HepG2 (cell line): ENCODE results near the gene TTC24. TPM values are rescaled to one million over a fixed set of nuclear protein-coding genes. Genes with fewer than 3 reads are reported as not detected.

Experiments used
- GTF3A ChIP-seq: sonication (generic); formaldehyde crosslinking; conservative IDR thresholded peaks from 2 replicates; pipeline ENCODE4 v1.4.0; 2020; ENCODE audit warnings: mild to moderate bottlenecking, missing genetic modification reagents
- NAIF1 ChIP-seq: sonication (generic); formaldehyde crosslinking; IDR thresholded peaks from 2 replicates; pipeline ENCODE4 v1.5.0; 2020; ENCODE audit warnings: mild to moderate bottlenecking, missing genetic modification reagents, borderline replicate concordance
- ONECUT2 ChIP-seq: sonication (generic); formaldehyde crosslinking; IDR thresholded peaks from 2 replicates; pipeline ENCODE4 v1.4.0; 2020; ENCODE audit warnings: missing genetic modification reagents
- SMAD3 ChIP-seq: sonication (generic); formaldehyde crosslinking; IDR thresholded peaks from 2 replicates; pipeline ENCODE4 v1.4.0; 2020; ENCODE audit warnings: missing genetic modification reagents
- TCF12 ChIP-seq, 2 experiments: fragments of 450-650 bp in 1 of 2; sonication (generic) in 1 of 2; formaldehyde crosslinking in 1 of 2; IDR thresholded peaks; 2 replicates each; pipeline versions ENCODE4 v1.6.1 to v1.8.0; 2017 to 2022; ENCODE audit warnings: antibody characterized with exemption in 1 of 2, mild to moderate bottlenecking in 1 of 2, missing genetic modification reagents in 1 of 2, moderate library complexity in 1 of 2
- TRAFD1 ChIP-seq: sonication (generic); formaldehyde crosslinking; IDR thresholded peaks from 2 replicates; pipeline ENCODE4 v1.5.1; 2020; ENCODE audit warnings: missing genetic modification reagents, mild to moderate bottlenecking, borderline replicate concordance
- ZBED4 ChIP-seq: sonication (generic); formaldehyde crosslinking; IDR thresholded peaks from 2 replicates; pipeline ENCODE4 v1.4.0; 2020; ENCODE audit warnings: missing genetic modification reagents, borderline replicate concordance
- ZBTB20 ChIP-seq: sonication (generic); formaldehyde crosslinking; IDR thresholded peaks from 2 replicates; pipeline ENCODE4 v1.8.1; 2023; ENCODE audit warnings: missing genetic modification reagents, low read depth, mild to moderate bottlenecking, borderline replicate concordance
- ZFP36L1 ChIP-seq: sonication (generic); formaldehyde crosslinking; IDR thresholded peaks from 2 replicates; pipeline ENCODE4 v1.8.0; 2022; ENCODE audit warnings: mild to moderate bottlenecking, missing genetic modification reagents, moderate library complexity
- ZNF12 ChIP-seq: sonication (generic); formaldehyde crosslinking; IDR thresholded peaks from 2 replicates; pipeline ENCODE4 v1.5.0; 2020; ENCODE audit warnings: missing genetic modification reagents
- ZNF263 ChIP-seq: sonication (generic); formaldehyde crosslinking; IDR thresholded peaks from 2 replicates; pipeline ENCODE4 v1.4.0; 2020; ENCODE audit warnings: missing genetic modification reagents
- ZNF451 ChIP-seq: sonication (generic); formaldehyde crosslinking; IDR thresholded peaks from 2 replicates; pipeline ENCODE4 v1.5.0; 2020; ENCODE audit warnings: mild to moderate bottlenecking, missing genetic modification reagents
- ZNF562 ChIP-seq: sonication (generic); formaldehyde crosslinking; IDR thresholded peaks from 2 replicates; pipeline ENCODE4 v1.8.0; 2022; ENCODE audit warnings: missing genetic modification reagents, borderline replicate concordance
- ZNF563 ChIP-seq: sonication (generic); formaldehyde crosslinking; IDR thresholded peaks from 2 replicates; pipeline ENCODE4 v1.8.0; 2022; ENCODE audit warnings: mild to moderate bottlenecking, moderate library complexity, missing genetic modification reagents
- ZNF646 ChIP-seq: sonication (generic); formaldehyde crosslinking; IDR thresholded peaks from 2 replicates; pipeline ENCODE4 v1.9.0; 2021; ENCODE audit warnings: mild to moderate bottlenecking, missing genetic modification reagents
- ZNF768 ChIP-seq: sonication (generic); formaldehyde crosslinking; IDR thresholded peaks from 2 replicates; pipeline ENCODE4 v1.4.0; 2020; ENCODE audit warnings: missing genetic modification reagents
- polyA plus RNA-seq, 8 experiments: library from polyadenylated mRNA; depleted of rRNA in 3 of 8; stranded (reverse) in 7 of 8; unstranded in 1 of 8; fragments of >200 nt; fragmentation: Illumina TruSeq in 4 of 8; extraction: Trizol in 4 of 8; gene quantifications; 2 replicates each; pipeline versions ENCODE4 v1.2.1 to v1.2.3, GENCODE V29; 2011 to 2016; ENCODE audit warnings: low read depth in 4 of 8, missing spikeins in 1 of 8, mixed read lengths in 1 of 8; ENCODE audit not compliant: insufficient read depth in 1 of 8
- total RNA-seq, 5 experiments: library from RNA; depleted of rRNA; stranded (reverse); fragments of >200 nt; fragmentation: Illumina TruSeq; extraction: Trizol; gene quantifications; 2 replicates each; pipeline ENCODE4 v1.2.3, GENCODE V29; 2016; ENCODE audit warnings: low read depth in 1 of 5

The TTC24 gene
- total and polyA plus RNA-seq, 2 of the 13 experiments (the other 11 are each of a cell fraction or from before 2014, with no cell fraction given), result 0.13 to 0.18 TPM

GRCh38 chr1:156591432-156592157 is 12.1 kb downstream of the TTC24 start, which contains the start of gene NAXE (continued):
- peak; percentile 96 for TF ChIP-seq ZBED4 (CRISPR knock-in tag)
- peak; percentile 50; the same call in 1 of the 2 replicates for TF ChIP-seq SMAD3 (CRISPR knock-in tag)
- TF ChIP-seq ZBTB20 (CRISPR knock-in tag), result 0 out of 2 replicates have a peak, but pooled peaks have one; percentile 65
- 0 out of 2 replicates have a peak, but pooled peaks have one; percentile 44 for TF ChIP-seq GTF3A (CRISPR knock-in tag)
- no peak for TF ChIP-seq ZNF646 (CRISPR knock-in tag)
- TF ChIP-seq ZNF263 (CRISPR knock-in tag), result 0 out of 2 replicates have a peak, but pooled peaks have one; percentile 12
- TF ChIP-seq ZNF563 (CRISPR knock-in tag), result peak; percentile 41; the same call in 1 of the 2 replicates
- TF ChIP-seq ZNF562 (CRISPR knock-in tag), result no peak
- no peak for TF ChIP-seq ONECUT2 (CRISPR knock-in tag)
- no peak for TF ChIP-seq TCF12 (IDR thresholded peaks at IDR 0.05)
- TF ChIP-seq TCF12 (CRISPR knock-in tag; IDR thresholded peaks at IDR 0.05), result 0 out of 2 replicates have a peak, but pooled peaks have one; percentile 59
- peak; percentile 57; the same call in 1 of the 2 replicates for TF ChIP-seq ZNF768
- peak; percentile 50; the same call in 1 of the 2 replicates for TF ChIP-seq ZNF451 (CRISPR knock-in tag)
- TF ChIP-seq TRAFD1 (CRISPR knock-in tag), result no peak
- TF ChIP-seq ZNF12 (CRISPR knock-in tag), result peak; percentile 18; the same call in 1 of the 2 replicates
- peak; percentile 53; the same call in 1 of the 2 replicates for TF ChIP-seq NAIF1 (CRISPR knock-in tag)
- TF ChIP-seq ZFP36L1, result no peak
